GM12878 (cell line): ENCODE measurements around the gene FZD10. TPM values are rescaled to one million over a fixed set of nuclear protein-coding genes. Genes with fewer than 3 reads are reported as not detected.

Experiments
- ATAC-seq: fragments of 200-7000 bp; cut with Tn5 transposase; 3 replicates; pipeline ENCODE4 v1.9.1; 2020; ENCODE audit warnings: mild to moderate bottlenecking, moderate library complexity
- BruUV-seq: library from RNA; stranded (reverse); fragments of 400-500 nt; replicated peaks from 2 replicates; lab custom pipeline; 2021; lab: Mats Ljungman, UMichigan
- CTCF ChIA-PET: fragments of 300-600 bp; sonication (Branson Sonifier 250); formaldehyde crosslinking; extraction: SDS; loops from one replicate; lab custom pipeline; 2021; ENCODE audit warnings: inconsistent platforms; lab: Yijun Ruan, JAX
- POLR2A ChIA-PET: fragments of 350-600 bp; formaldehyde crosslinking; extraction: SDS; loops from one replicate; lab custom pipeline; 2021; ENCODE audit warnings: inconsistent platforms; lab: Charles Lee
- RAD21 ChIA-PET: fragments of 300-600 bp; sonication (Branson Sonifier 250); formaldehyde crosslinking; loops from one replicate; lab custom pipeline; 2023; ENCODE audit warnings: antibody characterized with exemption; ENCODE audit not compliant: unreplicated experiment; lab: Charles Lee
- SMC1A ChIA-PET: fragments of 300-600 bp; sonication (Branson Sonifier 250); formaldehyde crosslinking; loops from one replicate; lab custom pipeline; 2023; ENCODE audit not compliant: unreplicated experiment, uncharacterized antibody; lab: Charles Lee
- DNase-seq: peaks from one replicate; pipeline ENCODE4 v3.0.0-alpha.2; 2011; ENCODE audit warnings: low read depth, low spot score
- FAIRE-seq: peaks from 3 replicates; lab custom pipeline; 2011; peaks lifted over from hg19 to GRCh38; lab: Jason Lieb, UNC
- H2AFZ ChIP-seq: 2 replicates; pipeline ENCODE4 v1.6.0; 2011; ENCODE audit warnings: low read depth, low read length, control low read depth; ENCODE audit not compliant: control insufficient read depth
- H3K27ac ChIP-seq: 2 replicates; pipeline ENCODE4 v1.5.1; 2011; ENCODE audit warnings: control low read depth; ENCODE audit not compliant: control insufficient read depth, insufficient read depth
- H3K27me3 ChIP-seq, 2 experiments: replicated peaks in 1 of 2; 2 replicates each; pipeline versions ENCODE4 v1.6.0 to v1.6.1; 2011; ENCODE audit warnings: low read length in 1 of 2; ENCODE audit not compliant: control insufficient read depth in 2 of 2, insufficient read depth in 2 of 2
- H3K36me3 ChIP-seq, 2 experiments: 2 replicates each; pipeline ENCODE4 v1.5.1; 2011; ENCODE audit warnings: low read length in 1 of 2; ENCODE audit not compliant: control insufficient read depth in 2 of 2, insufficient read depth in 2 of 2
- H3K4me1 ChIP-seq: 2 replicates; pipeline ENCODE4 v1.6.1; 2011; ENCODE audit warnings: mild to moderate bottlenecking, low read length, moderate library complexity, mixed read lengths; ENCODE audit not compliant: control insufficient read depth, insufficient read depth
- H3K4me2 ChIP-seq: 2 replicates; pipeline ENCODE4 v1.6.0; 2011; ENCODE audit warnings: control low read depth; ENCODE audit not compliant: control insufficient read depth, insufficient read depth
- H3K4me3 ChIP-seq: fragments of 200-600 bp; sonication (generic); 2 replicates; pipeline ENCODE4 v1.5.1; 2016
- H3K79me2 ChIP-seq: 2 replicates; pipeline ENCODE4 v1.6.0; 2011; ENCODE audit warnings: low read length; ENCODE audit not compliant: control insufficient read depth, insufficient read depth
- H3K9ac ChIP-seq: 2 replicates; pipeline ENCODE4 v1.8.0; 2011; ENCODE audit warnings: low read length, control low read depth, mixed read lengths; ENCODE audit not compliant: control insufficient read depth, insufficient read depth
- H3K9me3 ChIP-seq: replicated peaks from 3 replicates; pipeline ENCODE4 v1.5.1; 2011; ENCODE audit warnings: mild to moderate bottlenecking, low read length; ENCODE audit not compliant: control insufficient read depth, insufficient read depth
- H4K20me1 ChIP-seq: 2 replicates; pipeline ENCODE4 v1.6.0; 2011; ENCODE audit not compliant: control insufficient read depth, insufficient read depth
- ATF7 ChIP-seq: fragments of 450-650 bp; IDR thresholded peaks from 2 replicates; pipeline ENCODE4 v1.6.1; 2016; ENCODE audit warnings: low read depth, mild to moderate bottlenecking
- BMI1 ChIP-seq: fragments of 450-650 bp; IDR thresholded peaks from 2 replicates; pipeline ENCODE4 v1.6.1; 2016; ENCODE audit warnings: mild to moderate bottlenecking, moderate library complexity, borderline replicate concordance
- CBFB ChIP-seq: IDR thresholded peaks from 2 replicates; pipeline ENCODE4 v1.6.1; 2016; ENCODE audit warnings: antibody characterized with exemption, low read depth
- ETV6 ChIP-seq, 2 experiments: fragments of 450-650 bp in 1 of 2; IDR thresholded peaks in 1 of 2; conservative IDR thresholded peaks in 1 of 2; 2 replicates each; pipeline ENCODE4 v1.6.1; 2014; ENCODE audit warnings: antibody characterized with exemption in 1 of 2, borderline replicate concordance in 1 of 2, low read depth in 1 of 2, mild to moderate bottlenecking in 1 of 2, moderate library complexity in 1 of 2
- HCFC1 ChIP-seq: fragments of 150-350 bp; IDR thresholded peaks from 2 replicates; pipeline ENCODE4 v1.6.1; 2014; ENCODE audit warnings: low read length
- NFIC ChIP-seq: IDR thresholded peaks from 2 replicates; pipeline ENCODE4 v1.6.1; 2012; ENCODE audit warnings: low read depth, mild to moderate bottlenecking, inconsistent platforms, low read length, moderate library complexity
- NR2C1 ChIP-seq: fragments of 450-650 bp; IDR thresholded peaks from 2 replicates; pipeline ENCODE4 v1.6.1; 2017; ENCODE audit warnings: antibody characterized with exemption, mild to moderate bottlenecking, moderate library complexity
- NR2F1 ChIP-seq: fragments of 450-650 bp; conservative IDR thresholded peaks from 2 replicates; pipeline ENCODE4 v1.6.1; 2017; ENCODE audit warnings: mild to moderate bottlenecking
- POLR2AphosphoS5 ChIP-seq: IDR thresholded peaks from 2 replicates; pipeline ENCODE4 v1.6.1; 2011; ENCODE audit warnings: mild to moderate bottlenecking, low read length, inconsistent platforms
- RBBP5 ChIP-seq: fragments of 200-600 bp; sonication (generic); conservative IDR thresholded peaks from 2 replicates; pipeline ENCODE4 v1.6.1; 2016
- RCOR1 ChIP-seq: conservative IDR thresholded peaks from 2 replicates; pipeline ENCODE4 v1.6.1; 2012; ENCODE audit warnings: low read depth, low read length, improper control_type of control experiment
- RFX5 ChIP-seq: IDR thresholded peaks from 2 replicates; pipeline ENCODE4 v1.6.1; 2011; ENCODE audit warnings: low read depth, low read length, improper control_type of control experiment
- SMAD1 ChIP-seq: fragments of 450-650 bp; IDR thresholded peaks from 2 replicates; pipeline ENCODE4 v1.6.1; 2018; ENCODE audit warnings: mild to moderate bottlenecking, low read depth; ENCODE audit not compliant: partially characterized antibody
- SREBF2 ChIP-seq: IDR thresholded peaks from 2 replicates; pipeline ENCODE4 v1.6.1; 2012; ENCODE audit warnings: mild to moderate bottlenecking, low read length
- TCF3 ChIP-seq: IDR thresholded peaks from 2 replicates; pipeline ENCODE4 v1.6.1; 2012; ENCODE audit warnings: low read depth, mild to moderate bottlenecking, low read length, borderline replicate concordance; ENCODE audit not compliant: insufficient read depth
- ZNF622 ChIP-seq: fragments of 450-650 bp; IDR thresholded peaks from 2 replicates; pipeline ENCODE4 v1.6.1; 2017; ENCODE audit warnings: mild to moderate bottlenecking, inconsistent platforms
- WGBS: methylation state at CpG from one replicate; pipeline ENCODE4 v1.1.6; 2016; ENCODE audit warnings: low lambda C conversion rate; ENCODE audit not compliant: insufficient replicate concordance, insufficient coverage; ENCODE audit errors: missing lambda C conversion rate; 5-methylcytosine and 5-hydroxymethylcytosine counted together
- in situ Hi-C: fragments of 300-500 bp; cut with MboI; formaldehyde crosslinking; loops from 9 replicates; pipeline ENCODE4 v1.14.3; 2018; ENCODE audit warnings: mixed read lengths
- intact Hi-C: fragments of 100-400 bp; cut with micrococcal nuclease; formaldehyde crosslinking; loops from one replicate; pipeline ENCODE4 v1.14.2; 2022; ENCODE audit not compliant: unreplicated experiment
- polyA plus RNA-seq, 11 experiments: library from polyadenylated mRNA; depleted of rRNA in 4 of 11; unstranded in 6 of 11; stranded (reverse) in 5 of 11; fragments of >200 nt; fragmentation: Nextera tagmentation in 4 of 11; fragmentation: Illumina TruSeq in 1 of 11; extraction: Ambion mirVana in 4 of 11; extraction: Trizol in 1 of 11; gene quantifications; 1 replicate in 1 of 11; 2 replicates in 10 of 11; pipeline versions ENCODE4 v1.2.1 to v1.2.3, GENCODE V29; 2011 to 2016; ENCODE audit warnings: inconsistent platforms in 2 of 11, missing spikeins in 2 of 11, low read depth in 1 of 11
- total RNA-seq, 4 experiments: library from RNA; depleted of rRNA in 3 of 4; stranded (reverse); fragments of >200 nt in 3 of 4; fragmentation: Illumina TruSeq in 1 of 4; extraction: Trizol in 1 of 4; gene quantifications; 2 replicates each; pipeline versions ENCODE4 v1.2.1 to v1.2.3, GENCODE V29; 2013 to 2021
- TF ChIP-seq, protein P1 (sequence below): fragments of 450-650 bp; IDR thresholded peaks from 2 replicates; pipeline ENCODE4 v1.6.1; 2018; ENCODE audit warnings: mild to moderate bottlenecking, low read depth, moderate library complexity; ENCODE audit not compliant: partially characterized antibody

The FZD10 gene
- total and polyA plus RNA-seq, 10 of the 15 experiments (the other 5 are each of a cell fraction or from before 2014, with no cell fraction given) = not detected

DNA sequence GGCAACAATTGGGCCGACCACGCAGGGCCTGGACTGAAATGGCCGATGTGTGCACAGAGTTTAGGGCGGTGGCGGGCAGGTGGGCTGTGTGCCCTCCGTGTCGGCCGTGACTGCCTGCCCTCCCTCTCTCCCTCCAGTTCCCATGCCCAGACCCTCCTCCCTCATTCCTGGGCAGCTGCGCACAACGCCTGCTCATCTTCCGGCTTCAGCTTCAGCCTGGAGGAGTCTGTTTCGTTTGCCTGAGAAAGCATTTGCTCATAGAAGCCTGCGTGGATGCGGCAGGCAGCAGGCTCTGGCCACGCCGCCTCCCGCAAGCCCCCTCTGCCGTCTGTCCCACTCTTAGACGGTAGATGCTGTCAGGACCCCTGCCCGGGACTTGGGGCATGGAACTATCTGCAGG, 47.3 kb upstream of the FZD10 start:
- H3K4me1 ChIP-seq = no peaks in the 10 kb centered on the region
- no TSS peak for BruUV-seq
- POLR2A ChIA-PET = no interaction called here
- H3K9ac ChIP-seq = no peak overlapping the region
- DNase-seq (no peak), FAIRE-seq (no peak), ATAC-seq (no peak)
- H3K36me3 ChIP-seq = no peaks in the 10 kb centered on the region
- H4K20me1 ChIP-seq = no peaks in the 10 kb centered on the region
- CTCF ChIA-PET = no interaction called here
- SMC1A ChIA-PET = no interaction called here
- no peaks in the 10 kb centered on the region; the same call in 2 of the 3 replicates for H3K9me3 ChIP-seq
- no peak overlapping the region for H2AFZ ChIP-seq
- no peaks in the 10 kb centered on the region for H3K79me2 ChIP-seq
- no peak overlapping the region for H3K4me3 ChIP-seq
- TF ChIP-seq ETV6 (conservative IDR thresholded peaks at IDR 0.05 in 1 of 2, IDR thresholded peaks at IDR 0.05 in 1 of 2; ENCODE audit: borderline replicate concordance in 1 of 2, low read depth in 1 of 2) (no peak), NR2F1 (no peak), CBFB (no peak), NFIC (no peak), SMAD1 (no peak), TCF3 (no peak), POLR2AphosphoS5 (no peak)
- TF ChIP-seq, all 136 proteins: peak for 0
- Histone ChIP-seq H3K27me3 (no peaks in the 10 kb centered on the region), H3K4me2 (no peak overlapping the region), H3K27ac (no peak overlapping the region)
- in situ Hi-C loops = no loop called here
- WGBS = 56% methylated on average over 20 of the region's 20 CpGs
- intact Hi-C loops = no loop called here
- RAD21 ChIA-PET = no interaction called here

- DNase-seq = no peak
- Histone ChIP-seq H3K4me1 (no peaks in the 10 kb centered on the region), H3K79me2 (no peaks in the 10 kb centered on the region), H3K9ac (no peak overlapping the region), H3K9me3 (no peaks in the 10 kb centered on the region; the same call in 2 of the 3 replicates), H2AFZ (no peak overlapping the region), H3K27me3 (no peaks in the 10 kb centered on the region), H3K27ac (no peak overlapping the region), H4K20me1 (no peaks in the 10 kb centered on the region), H3K4me3 (no peak overlapping the region), H3K4me2 (no peak overlapping the region), H3K36me3 (no peaks in the 10 kb centered on the region)
- intact Hi-C loops (no loop called here), in situ Hi-C loops (no loop called here)
- no peak for FAIRE-seq
- TF ChIP-seq RCOR1 = no peak
- no peak for TF ChIP-seq RFX5
- no peak for TF ChIP-seq HCFC1
- no peak for TF ChIP-seq ZNF622
- TF ChIP-seq SREBF2 = no peak
- TF ChIP-seq RBBP5 = no peak
- TF ChIP-seq, protein P1, sequence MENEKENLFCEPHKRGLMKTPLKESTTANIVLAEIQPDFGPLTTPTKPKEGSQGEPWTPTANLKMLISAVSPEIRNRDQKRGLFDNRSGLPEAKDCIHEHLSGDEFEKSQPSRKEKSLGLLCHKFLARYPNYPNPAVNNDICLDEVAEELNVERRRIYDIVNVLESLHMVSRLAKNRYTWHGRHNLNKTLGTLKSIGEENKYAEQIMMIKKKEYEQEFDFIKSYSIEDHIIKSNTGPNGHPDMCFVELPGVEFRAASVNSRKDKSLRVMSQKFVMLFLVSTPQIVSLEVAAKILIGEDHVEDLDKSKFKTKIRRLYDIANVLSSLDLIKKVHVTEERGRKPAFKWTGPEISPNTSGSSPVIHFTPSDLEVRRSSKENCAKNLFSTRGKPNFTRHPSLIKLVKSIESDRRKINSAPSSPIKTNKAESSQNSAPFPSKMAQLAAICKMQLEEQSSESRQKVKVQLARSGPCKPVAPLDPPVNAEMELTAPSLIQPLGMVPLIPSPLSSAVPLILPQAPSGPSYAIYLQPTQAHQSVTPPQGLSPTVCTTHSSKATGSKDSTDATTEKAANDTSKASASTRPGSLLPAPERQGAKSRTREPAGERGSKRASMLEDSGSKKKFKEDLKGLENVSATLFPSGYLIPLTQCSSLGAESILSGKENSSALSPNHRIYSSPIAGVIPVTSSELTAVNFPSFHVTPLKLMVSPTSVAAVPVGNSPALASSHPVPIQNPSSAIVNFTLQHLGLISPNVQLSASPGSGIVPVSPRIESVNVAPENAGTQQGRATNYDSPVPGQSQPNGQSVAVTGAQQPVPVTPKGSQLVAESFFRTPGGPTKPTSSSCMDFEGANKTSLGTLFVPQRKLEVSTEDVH = no peak
- no peak for TF ChIP-seq ATF7
- no peak for TF ChIP-seq NR2C1
- no peak for TF ChIP-seq BMI1
- BruUV-seq = no TSS peak
- 32% methylated on average over 7 of the region's 8 CpGs for WGBS
- POLR2A ChIA-PET = no interaction called here
- RAD21 ChIA-PET = no interaction called here
- SMC1A ChIA-PET = no interaction called here
- CTCF ChIA-PET = no interaction called here
- no peak for ATAC-seq
These were observed 46.6 kb upstream of the FZD10 start for GRCh38 chr12:130115646-130116045.
